Measurements from ENCODE around the gene DDX6. TPM values are rescaled to one million over a fixed set of nuclear protein-coding genes. Genes with fewer than 3 reads are reported as not detected.
"Not testable (repeated sequence)": the region's sequence is repeated elsewhere in the genome, so short reads cannot be mapped to it uniquely, and the experiment has no call there.

Gene DDX6
- total RNA-seq, 1 donor from 2014 or later, result 332 TPM

GRCh38 chr11:118785362-118785761, 5.6 kb downstream of the DDX6 start:
- H2AFZ ChIP-seq (replicated peaks), result no peak overlapping the region
- TF ChIP-seq EZH2 (IDR thresholded peaks at IDR 0.05) (no peak), EZH2phosphoT487 (IDR thresholded peaks at IDR 0.05) (no peak), CTCF (IDR thresholded peaks at IDR 0.05) (no peak)
- peaks cover 17% of the 10 kb centered on the region for H3K36me3 Mint-ChIP-seq
- no peak for DNase-seq (ENCODE audit: low spot score)
- H3F3A ChIP-seq (ENCODE audit: low read depth), result peaks cover 18% of the 10 kb centered on the region
- no peak overlapping the region for H3K4me3 Mint-ChIP-seq
- peaks cover 4% of the 10 kb centered on the region for H3K27me3 Mint-ChIP-seq (ENCODE audit: insufficient read depth, low read depth)
- no peak overlapping the region for H3K27ac Mint-ChIP-seq
- no peak overlapping the region for H3K27ac ChIP-seq
- peaks cover 100% of the 10 kb centered on the region for H3K79me2 ChIP-seq (ENCODE audit: low read depth)
- H3K36me3 ChIP-seq, result peaks cover 20% of the 10 kb centered on the region
- no peaks in the 10 kb centered on the region for H3K9me3 ChIP-seq (ENCODE audit: low read depth)
- H3K4me1 ChIP-seq, result peaks cover 6% of the 10 kb centered on the region
- no peak overlapping the region for H3K4me2 ChIP-seq
- H3K9ac ChIP-seq, result no peak overlapping the region
- H3K9me3 Mint-ChIP-seq, result no peaks in the 10 kb centered on the region
- no peaks in the 10 kb centered on the region for H3K27me3 ChIP-seq
- no peak overlapping the region for H3K4me3 ChIP-seq
- H4K20me1 ChIP-seq (ENCODE audit: low read depth), result peaks cover 96% of the 10 kb centered on the region
- H3K4me1 Mint-ChIP-seq, result peaks cover 13% of the 10 kb centered on the region

- H3K9ac ChIP-seq, result no peak overlapping the region
- no peak for DNase-seq (ENCODE audit: low spot score)
- no peak overlapping the region for H3K4me2 ChIP-seq
- peaks cover 97% of the 10 kb centered on the region for H4K20me1 ChIP-seq (ENCODE audit: low read depth)
- peaks cover 20% of the 10 kb centered on the region for H3F3A ChIP-seq (ENCODE audit: low read depth)
- H3K27ac Mint-ChIP-seq, result no peak overlapping the region
- peaks cover 4% of the 10 kb centered on the region for H3K27me3 Mint-ChIP-seq (ENCODE audit: insufficient read depth, low read depth)
- TF ChIP-seq EZH2 (IDR thresholded peaks at IDR 0.05) (no peak), CTCF (IDR thresholded peaks at IDR 0.05) (no peak), EZH2phosphoT487 (IDR thresholded peaks at IDR 0.05) (no peak)
- H3K9me3 Mint-ChIP-seq, result no peaks in the 10 kb centered on the region
- H3K4me3 ChIP-seq, result no peak overlapping the region
- peaks cover 16% of the 10 kb centered on the region for H3K36me3 Mint-ChIP-seq
- peaks cover 6% of the 10 kb centered on the region for H3K4me1 Mint-ChIP-seq
- H3K79me2 ChIP-seq (ENCODE audit: low read depth), result peaks cover 100% of the 10 kb centered on the region
- no peaks in the 10 kb centered on the region for H3K27me3 ChIP-seq
- H3K27ac ChIP-seq, result no peak overlapping the region
- H3K9me3 ChIP-seq (ENCODE audit: low read depth), result no peaks in the 10 kb centered on the region
- H3K4me1 ChIP-seq, result no peaks in the 10 kb centered on the region
- H3K4me3 Mint-ChIP-seq, result no peak overlapping the region
- H2AFZ ChIP-seq (replicated peaks), result no peak overlapping the region
- H3K36me3 ChIP-seq, result peaks cover 20% of the 10 kb centered on the region
Observed at GRCh38 chr11:118783724-118784495, 7.1 kb downstream of the DDX6 start.

GRCh38 chr11:118783324-118783723, 7.6 kb downstream of the DDX6 start:
- peaks cover 20% of the 10 kb centered on the region for H3F3A ChIP-seq (ENCODE audit: low read depth)
- not testable (repeated sequence) for H3K9ac ChIP-seq; H3K27me3 Mint-ChIP-seq (ENCODE audit: insufficient read depth, low read depth); H3K4me2 ChIP-seq; H3K9me3 Mint-ChIP-seq; DNase-seq (ENCODE audit: low spot score); H3K27ac Mint-ChIP-seq; H3K27ac ChIP-seq; H3K4me1 ChIP-seq; H2AFZ ChIP-seq (replicated peaks); H3K4me3 Mint-ChIP-seq; H3K4me1 Mint-ChIP-seq; H3K27me3 ChIP-seq; H3K4me3 ChIP-seq; H3K9me3 ChIP-seq (ENCODE audit: low read depth)
- H3K36me3 Mint-ChIP-seq, result peaks cover 20% of the 10 kb centered on the region
- peaks cover 97% of the 10 kb centered on the region for H4K20me1 ChIP-seq (ENCODE audit: low read depth)
- peaks cover 100% of the 10 kb centered on the region for H3K79me2 ChIP-seq (ENCODE audit: low read depth)
- H3K36me3 ChIP-seq, result peaks cover 20% of the 10 kb centered on the region

GRCh38 chr11:118778898-118779297, 12.1 kb downstream of the DDX6 start:
- H3K27me3 ChIP-seq, result no peaks in the 10 kb centered on the region
- H3K79me2 ChIP-seq (ENCODE audit: low read depth), result peaks cover 100% of the 10 kb centered on the region
- H3K4me3 Mint-ChIP-seq, result no peak overlapping the region
- H3K27ac ChIP-seq, result no peak overlapping the region
- no peak for TF ChIP-seq CTCF (IDR thresholded peaks at IDR 0.05)
- no peak for TF ChIP-seq EZH2phosphoT487 (IDR thresholded peaks at IDR 0.05)
- TF ChIP-seq EZH2 (IDR thresholded peaks at IDR 0.05), result no peak
- peaks cover 42% of the 10 kb centered on the region for H3K36me3 Mint-ChIP-seq
- H3K4me1 ChIP-seq, result no peaks in the 10 kb centered on the region
- H2AFZ ChIP-seq (replicated peaks), result no peak overlapping the region
- H3K9me3 ChIP-seq (ENCODE audit: low read depth), result no peaks in the 10 kb centered on the region
- H3K4me1 Mint-ChIP-seq, result no peaks in the 10 kb centered on the region
- H3K27ac Mint-ChIP-seq, result no peak overlapping the region
- H3K4me2 ChIP-seq, result no peak overlapping the region
- no peaks in the 10 kb centered on the region for H3K9me3 Mint-ChIP-seq
- DNase-seq (ENCODE audit: low spot score), result no peak
- H3K27me3 Mint-ChIP-seq (ENCODE audit: insufficient read depth, low read depth), result peaks cover 4% of the 10 kb centered on the region
- H3K36me3 ChIP-seq, result peaks cover 14% of the 10 kb centered on the region
- peaks cover 22% of the 10 kb centered on the region for H3F3A ChIP-seq (ENCODE audit: low read depth)
- no peak overlapping the region for H3K9ac ChIP-seq
- peaks cover 96% of the 10 kb centered on the region for H4K20me1 ChIP-seq (ENCODE audit: low read depth)
- no peak overlapping the region for H3K4me3 ChIP-seq

Measured in neural progenitor cell (in vitro differentiated cells).